Naive thymus-derived CD4-positive, alpha-beta T cell (primary cell): ENCODE results near the gene CDH23. TPM values are rescaled to one million over a fixed set of nuclear protein-coding genes. Genes with fewer than 3 reads are reported as not detected.

Experiments used
- ATAC-seq: fragments of 150-1000 bp; cut with Tn5 transposase; 2 replicates; pipeline ENCODE4 v1.10.0; 2021; ENCODE audit warnings: mild to moderate bottlenecking, moderate library complexity
- CTCF ChIA-PET: fragments of 350-600 bp; sonication (Branson Sonifier 250); formaldehyde crosslinking; loops from one replicate; lab custom pipeline; 2021; ENCODE audit warnings: antibody characterized with exemption; lab: Charles Lee
- POLR2A ChIA-PET: fragments of 350-600 bp; sonication (Branson Sonifier 250); formaldehyde crosslinking; loops from one replicate; lab custom pipeline; 2021; ENCODE audit warnings: antibody characterized with exemption, inconsistent platforms; lab: Charles Lee
- DNase-seq, 9 donors: peaks; one replicate each; pipeline versions ENCODE4 v3.0.0 to v3.0.0-alpha.2; 2020 to 2022; ENCODE audit warnings: mixed read lengths in 1 of 9
- H3K27ac ChIP-seq: one replicate; pipeline ENCODE4 v1.7.0; 2013; ENCODE audit warnings: mild to moderate bottlenecking, low read depth, low read length, moderate library complexity
- H3K27me3 ChIP-seq, 2 donors: one replicate each; pipeline ENCODE4 v1.7.0; 2013; ENCODE audit warnings: low read length in 2 of 2, mild to moderate bottlenecking in 2 of 2, moderate library complexity in 2 of 2; ENCODE audit not compliant: control insufficient read depth in 2 of 2, insufficient read depth in 2 of 2
- H3K36me3 ChIP-seq, 3 experiments: 1 replicate in 2 of 3; 2 replicates in 1 of 3; pipeline ENCODE4 v1.7.0; 2013; ENCODE audit warnings: low read length in 3 of 3, mild to moderate bottlenecking in 3 of 3, moderate library complexity in 1 of 3; ENCODE audit not compliant: insufficient read depth in 3 of 3, control insufficient read depth in 2 of 3
- H3K4me1 ChIP-seq, 2 donors: one replicate each; pipeline ENCODE4 v1.7.0; 2013; ENCODE audit warnings: low read length in 2 of 2, mild to moderate bottlenecking in 2 of 2, moderate library complexity in 1 of 2; ENCODE audit not compliant: control insufficient read depth in 2 of 2, insufficient read depth in 2 of 2
- H3K4me3 ChIP-seq: 2 replicates; pipeline ENCODE4 v1.7.0; 2013; ENCODE audit warnings: mild to moderate bottlenecking, low read length
- H3K9me3 ChIP-seq, 3 experiments: 1 replicate in 2 of 3; 2 replicates in 1 of 3; pipeline ENCODE4 v1.7.0; 2013; ENCODE audit warnings: low read length in 3 of 3; ENCODE audit not compliant: control insufficient read depth in 2 of 3
- H3K27ac Mint-ChIP-seq, 9 donors: one replicate each; pipeline ENCODE4 v1.8.0; 2020 to 2022; ENCODE audit warnings: mixed read lengths in 9 of 9, mild to moderate bottlenecking in 8 of 9, moderate library complexity in 5 of 9, inconsistent platforms in 2 of 9
- H3K27me3 Mint-ChIP-seq, 5 donors: one replicate each; pipeline ENCODE4 v1.8.0; 2021 to 2022; ENCODE audit warnings: mixed read lengths in 5 of 5, mild to moderate bottlenecking in 1 of 5
- H3K36me3 Mint-ChIP-seq, 5 donors: one replicate each; pipeline ENCODE4 v1.8.0; 2020 to 2022; ENCODE audit warnings: mixed read lengths in 5 of 5, mild to moderate bottlenecking in 3 of 5, inconsistent platforms in 1 of 5
- H3K4me1 Mint-ChIP-seq, 7 donors: one replicate each; pipeline ENCODE4 v1.8.0; 2020 to 2022; ENCODE audit warnings: mixed read lengths in 7 of 7, mild to moderate bottlenecking in 3 of 7, inconsistent platforms in 1 of 7
- H3K4me3 Mint-ChIP-seq, 10 donors: one replicate each; pipeline ENCODE4 v1.8.0; 2020 to 2022; ENCODE audit warnings: mild to moderate bottlenecking in 10 of 10, mixed read lengths in 10 of 10, moderate library complexity in 6 of 10, inconsistent platforms in 2 of 10
- H3K9me3 Mint-ChIP-seq, 11 donors: one replicate each; pipeline ENCODE4 v1.8.0; 2020 to 2022; ENCODE audit warnings: mixed read lengths in 11 of 11, mild to moderate bottlenecking in 4 of 11, inconsistent platforms in 1 of 11, moderate library complexity in 1 of 11
- intact Hi-C, 2 donors: fragments of 100-400 bp; cut with micrococcal nuclease; formaldehyde crosslinking; loops; one replicate each; pipeline ENCODE4 v1.15.1; 2023
- polyA plus RNA-seq, 2 donors: library from polyadenylated mRNA; unstranded; fragments of 300-500 nt; fragmentation: Illumina TruSeq; gene quantifications; one replicate each; pipeline ENCODE4 v1.2.3, GENCODE V29; 2021
- total RNA-seq, 6 experiments: library from RNA in 5 of 6; stranded (reverse) in 5 of 6; gene quantifications; 1 replicate in 5 of 6; 2 replicates in 1 of 6; pipeline ENCODE4 v1.2.3 and lab custom pipeline; 2021 to 2026

Gene CDH23
- total and polyA plus RNA-seq, 7 experiments from 2014 or later, result 1.1 to 18.3 (median 7.9) TPM

- H3K9me3 Mint-ChIP-seq, result peaks cover 0 to 1% (median 0%) of the 10 kb centered on the region in 11 donors
- H3K4me3 ChIP-seq, result no peak overlapping the region
- H3K36me3 ChIP-seq, result no peaks in the 10 kb centered on the region
- POLR2A ChIA-PET, result no interaction called here
- H3K9me3 ChIP-seq, result no peaks in the 10 kb centered on the region
- ATAC-seq, result no peak
- no peaks in the 10 kb centered on the region for H3K27me3 ChIP-seq
- H3K4me1 ChIP-seq, result no peaks in the 10 kb centered on the region
- intact Hi-C loops, result no loop called here
- no peak overlapping the region for H3K4me3 Mint-ChIP-seq
- H3K27me3 Mint-ChIP-seq, result peaks cover 0 to 8% (median 0%) of the 10 kb centered on the region in 5 donors
- DNase-seq, result no peak
- CTCF ChIA-PET, result no interaction called here
- no peak overlapping the region for H3K27ac Mint-ChIP-seq
- H3K36me3 Mint-ChIP-seq, result no peaks in the 10 kb centered on the region
- peaks cover 0 to 2% (median 0%) of the 10 kb centered on the region in 7 donors for H3K4me1 Mint-ChIP-seq
- H3K27ac ChIP-seq, result no peak overlapping the region
Measured at GRCh38 chr10:71454347-71454746, 57.6 kb downstream of the CDH23 start.

- no peaks in the 10 kb centered on the region for H3K36me3 ChIP-seq
- Mint-ChIP-seq H3K27me3 (peaks cover 0 to 8% (median 0%) of the 10 kb centered on the region in 5 donors), H3K9me3 (peaks cover 0 to 1% (median 0%) of the 10 kb centered on the region in 11 donors), H3K4me3 (no peak overlapping the region), H3K27ac (no peak overlapping the region), H3K4me1 (peaks cover 0 to 2% (median 0%) of the 10 kb centered on the region in 7 donors), H3K36me3 (no peaks in the 10 kb centered on the region)
- intact Hi-C loops, result no loop called here
- H3K9me3 ChIP-seq, result no peaks in the 10 kb centered on the region
- H3K27ac ChIP-seq, result no peak overlapping the region
- POLR2A ChIA-PET, result no interaction called here
- no peak for ATAC-seq
- no peak for DNase-seq
- no peak overlapping the region for H3K4me3 ChIP-seq
- H3K27me3 ChIP-seq, result no peaks in the 10 kb centered on the region
- no peaks in the 10 kb centered on the region for H3K4me1 ChIP-seq
- CTCF ChIA-PET, result no interaction called here
Measured at GRCh38 chr10:71455035-71455434, 58.3 kb downstream of the CDH23 start.

- no peak overlapping the region for H3K27ac ChIP-seq
- no peaks in the 10 kb centered on the region for H3K9me3 ChIP-seq
- no peaks in the 10 kb centered on the region for H3K4me1 ChIP-seq
- ATAC-seq (no peak), DNase-seq (no peak)
- Mint-ChIP-seq H3K27me3 (peaks cover 0 to 8% (median 0%) of the 10 kb centered on the region in 5 donors), H3K27ac (no peak overlapping the region), H3K36me3 (no peaks in the 10 kb centered on the region), H3K4me3 (no peak overlapping the region), H3K9me3 (peaks cover 0 to 1% (median 0%) of the 10 kb centered on the region in 11 donors), H3K4me1 (peaks cover 0 to 2% (median 0%) of the 10 kb centered on the region in 7 donors)
- H3K27me3 ChIP-seq, result no peaks in the 10 kb centered on the region
- H3K36me3 ChIP-seq, result no peaks in the 10 kb centered on the region
- intact Hi-C loops, result no loop called here
- POLR2A ChIA-PET, result no interaction called here
- CTCF ChIA-PET, result no interaction called here
- no peak overlapping the region for H3K4me3 ChIP-seq
Measured at GRCh38 chr10:71456631-71457030, 59.9 kb downstream of the CDH23 start.

- Histone ChIP-seq H3K36me3 (no peaks in the 10 kb centered on the region), H3K4me3 (no peak overlapping the region), H3K27me3 (no peaks in the 10 kb centered on the region), H3K9me3 (no peaks in the 10 kb centered on the region), H3K27ac (no peak overlapping the region), H3K4me1 (no peaks in the 10 kb centered on the region)
- ChIA-PET CTCF (no interaction called here), POLR2A (no interaction called here)
- peaks cover 0 to 2% (median 0%) of the 10 kb centered on the region in 7 donors for H3K4me1 Mint-ChIP-seq
- H3K9me3 Mint-ChIP-seq, result peaks cover 0 to under 1% (median 0%) of the 10 kb centered on the region in 11 donors
- peaks cover 0 to 8% (median 0%) of the 10 kb centered on the region in 5 donors for H3K27me3 Mint-ChIP-seq
- ATAC-seq (no peak), DNase-seq (no peak)
- H3K27ac Mint-ChIP-seq, result no peak overlapping the region
- no peaks in the 10 kb centered on the region for H3K36me3 Mint-ChIP-seq
- intact Hi-C loops, result no loop called here
- no peak overlapping the region for H3K4me3 Mint-ChIP-seq
Measured at GRCh38 chr10:71457908-71458307, 61.2 kb downstream of the CDH23 start.

- ChIA-PET CTCF (no interaction called here), POLR2A (no interaction called here)
- DNase-seq (no peak), ATAC-seq (no peak)
- Histone ChIP-seq H3K27me3 (no peaks in the 10 kb centered on the region), H3K4me3 (no peak overlapping the region), H3K4me1 (no peaks in the 10 kb centered on the region), H3K36me3 (no peaks in the 10 kb centered on the region), H3K27ac (no peak overlapping the region), H3K9me3 (no peaks in the 10 kb centered on the region)
- peaks cover 0 to 2% (median 0%) of the 10 kb centered on the region in 7 donors for H3K4me1 Mint-ChIP-seq
- intact Hi-C loops, result no loop called here
- peaks cover 0 to 8% (median 0%) of the 10 kb centered on the region in 5 donors for H3K27me3 Mint-ChIP-seq
- H3K4me3 Mint-ChIP-seq, result no peak overlapping the region
- H3K9me3 Mint-ChIP-seq, result no peaks in the 10 kb centered on the region
- no peak overlapping the region for H3K27ac Mint-ChIP-seq
- no peaks in the 10 kb centered on the region for H3K36me3 Mint-ChIP-seq
Measured at GRCh38 chr10:71458387-71458786, 61.7 kb downstream of the CDH23 start.

- H3K4me3 ChIP-seq, result no peak overlapping the region
- H3K4me1 ChIP-seq, result no peaks in the 10 kb centered on the region
- H3K9me3 Mint-ChIP-seq, result no peaks in the 10 kb centered on the region
- no peak overlapping the region for H3K27ac ChIP-seq
- peaks cover 0 to 2% (median 0%) of the 10 kb centered on the region in 7 donors for H3K4me1 Mint-ChIP-seq
- H3K27ac Mint-ChIP-seq, result no peak overlapping the region
- no peaks in the 10 kb centered on the region for H3K27me3 ChIP-seq
- ChIA-PET POLR2A (no interaction called here), CTCF (no interaction called here)
- H3K9me3 ChIP-seq, result no peaks in the 10 kb centered on the region
- ATAC-seq (no peak), DNase-seq (no peak)
- no peak overlapping the region for H3K4me3 Mint-ChIP-seq
- peaks cover 0 to 8% (median 0%) of the 10 kb centered on the region in 5 donors for H3K27me3 Mint-ChIP-seq
- intact Hi-C loops, result no loop called here
- no peaks in the 10 kb centered on the region for H3K36me3 ChIP-seq
- no peaks in the 10 kb centered on the region for H3K36me3 Mint-ChIP-seq
Measured at GRCh38 chr10:71459513-71459912, 62.8 kb downstream of the CDH23 start.

GRCh38 chr10:71460615-71461014, 63.9 kb downstream of the CDH23 start:
- Mint-ChIP-seq H3K36me3 (no peaks in the 10 kb centered on the region), H3K27me3 (peaks cover 0 to 3% (median 0%) of the 10 kb centered on the region in 5 donors), H3K9me3 (no peaks in the 10 kb centered on the region), H3K4me3 (no peak overlapping the region), H3K27ac (no peak overlapping the region), H3K4me1 (peaks cover 0 to 2% (median 0%) of the 10 kb centered on the region in 7 donors)
- Histone ChIP-seq H3K4me3 (no peak overlapping the region), H3K4me1 (no peaks in the 10 kb centered on the region), H3K9me3 (no peaks in the 10 kb centered on the region), H3K27me3 (no peaks in the 10 kb centered on the region), H3K27ac (no peak overlapping the region), H3K36me3 (no peaks in the 10 kb centered on the region)
- ATAC-seq, result no peak
- intact Hi-C loops, result no loop called here
- DNase-seq, result no peak
- ChIA-PET POLR2A (no interaction called here), CTCF (no interaction called here)
